Chondrocyte (in vitro differentiated cells): ENCODE data around the gene CDX1. TPM values are rescaled to one million over a fixed set of nuclear protein-coding genes. Genes with fewer than 3 reads are reported as not detected.

Experiments
- DNase-seq: peaks from one replicate; pipeline ENCODE4 v3.0.0; 2021; ENCODE audit warnings: mixed read lengths, low spot score
- H3K27ac Mint-ChIP-seq: one replicate; pipeline ENCODE4 v1.8.0; 2021; ENCODE audit warnings: mild to moderate bottlenecking, moderate library complexity, mixed read lengths; ENCODE audit not compliant: unreplicated experiment
- H3K27me3 Mint-ChIP-seq: 2 replicates; pipeline ENCODE4 v1.8.0; 2021; ENCODE audit warnings: low read depth, mixed read lengths
- H3K36me3 Mint-ChIP-seq: 2 replicates; pipeline ENCODE4 v1.8.0; 2021; ENCODE audit warnings: low read depth, mixed read lengths
- H3K4me1 Mint-ChIP-seq: 2 replicates; pipeline ENCODE4 v1.8.0; 2021; ENCODE audit warnings: low read depth, mild to moderate bottlenecking, mixed read lengths
- H3K4me3 Mint-ChIP-seq: one replicate; pipeline ENCODE4 v1.8.0; 2021; ENCODE audit warnings: mild to moderate bottlenecking, moderate library complexity, mixed read lengths; ENCODE audit not compliant: unreplicated experiment
- H3K9me3 Mint-ChIP-seq: 2 replicates; pipeline ENCODE4 v1.8.0; 2021; ENCODE audit warnings: low read depth, mixed read lengths
- CTCF ChIP-seq: fragments of 200-600 bp; sonication (generic); IDR thresholded peaks from 2 replicates; pipeline ENCODE4 v1.5.0; 2021; ENCODE audit warnings: antibody characterized with exemption, mild to moderate bottlenecking, moderate library complexity
- total RNA-seq: library from RNA; stranded (reverse); gene quantifications from 3 replicates; pipeline ENCODE4 v1.2.1, GENCODE V29; 2021

The CDX1 gene
- total RNA-seq, 1 donor from 2014 or later, result 0.57 TPM

GRCh38 chr5:150124111-150124557, 42.4 kb upstream of the CDX1 start:
- H3K9me3 Mint-ChIP-seq, result no peaks in the 10 kb centered on the region
- peaks cover 65% of the 10 kb centered on the region for H3K36me3 Mint-ChIP-seq
- H3K4me1 Mint-ChIP-seq, result peaks cover 11% of the 10 kb centered on the region
- no peaks in the 10 kb centered on the region for H3K27me3 Mint-ChIP-seq
- DNase-seq, result peak; percentile 72
- H3K27ac Mint-ChIP-seq, result peak overlapping the region; percentile 27
- no peak overlapping the region for H3K4me3 Mint-ChIP-seq
- TF ChIP-seq CTCF, result no peak

- Mint-ChIP-seq H3K4me3 (no peak overlapping the region), H3K4me1 (peaks cover 11% of the 10 kb centered on the region), H3K9me3 (no peaks in the 10 kb centered on the region), H3K27ac (peak overlapping the region; percentile 27), H3K36me3 (peaks cover 60% of the 10 kb centered on the region), H3K27me3 (no peaks in the 10 kb centered on the region)
- TF ChIP-seq CTCF, result no peak
- no peak for DNase-seq
Observed at GRCh38 chr5:150124596-150124995, 42.0 kb upstream of the CDX1 start.

GRCh38 chr5:150125334-150125733, 41.2 kb upstream of the CDX1 start:
- DNase-seq, result no peak
- H3K27ac Mint-ChIP-seq, result peak overlapping the region; percentile 41
- H3K4me3 Mint-ChIP-seq, result no peak overlapping the region
- H3K36me3 Mint-ChIP-seq, result peaks cover 60% of the 10 kb centered on the region
- TF ChIP-seq CTCF, result no peak
- peaks cover 18% of the 10 kb centered on the region for H3K4me1 Mint-ChIP-seq
- no peaks in the 10 kb centered on the region for H3K27me3 Mint-ChIP-seq
- H3K9me3 Mint-ChIP-seq, result no peaks in the 10 kb centered on the region

- no peak for DNase-seq
- TF ChIP-seq CTCF, result no peak
- Mint-ChIP-seq H3K9me3 (no peaks in the 10 kb centered on the region), H3K4me1 (peaks cover 28% of the 10 kb centered on the region), H3K27ac (peak overlapping the region; percentile 8), H3K27me3 (no peaks in the 10 kb centered on the region), H3K36me3 (peaks cover 62% of the 10 kb centered on the region), H3K4me3 (no peak overlapping the region)
Observed at GRCh38 chr5:150126199-150126920, 40.2 kb upstream of the CDX1 start.

- TF ChIP-seq CTCF, result no peak
- no peak for DNase-seq
- H3K4me1 Mint-ChIP-seq, result peaks cover 31% of the 10 kb centered on the region
- H3K9me3 Mint-ChIP-seq, result no peaks in the 10 kb centered on the region
- H3K4me3 Mint-ChIP-seq, result no peak overlapping the region
- no peaks in the 10 kb centered on the region for H3K27me3 Mint-ChIP-seq
- H3K36me3 Mint-ChIP-seq, result peaks cover 60% of the 10 kb centered on the region
- H3K27ac Mint-ChIP-seq, result peak overlapping the region; percentile 80
Observed at GRCh38 chr5:150126921-150127265, 39.7 kb upstream of the CDX1 start.
